ENCODE data around the gene AUP1.
A peak's percentile ranks its signal among the peaks of the same experiment; 100 is the strongest.

Gene AUP1

GRCh38 chr2:74511104-74511989, 18.2 kb downstream of the AUP1 start:
- no peak for DNase-seq

- no peak for DNase-seq
Observed at GRCh38 chr2:74510272-74510671, 19.2 kb downstream of the AUP1 start.

DNA sequence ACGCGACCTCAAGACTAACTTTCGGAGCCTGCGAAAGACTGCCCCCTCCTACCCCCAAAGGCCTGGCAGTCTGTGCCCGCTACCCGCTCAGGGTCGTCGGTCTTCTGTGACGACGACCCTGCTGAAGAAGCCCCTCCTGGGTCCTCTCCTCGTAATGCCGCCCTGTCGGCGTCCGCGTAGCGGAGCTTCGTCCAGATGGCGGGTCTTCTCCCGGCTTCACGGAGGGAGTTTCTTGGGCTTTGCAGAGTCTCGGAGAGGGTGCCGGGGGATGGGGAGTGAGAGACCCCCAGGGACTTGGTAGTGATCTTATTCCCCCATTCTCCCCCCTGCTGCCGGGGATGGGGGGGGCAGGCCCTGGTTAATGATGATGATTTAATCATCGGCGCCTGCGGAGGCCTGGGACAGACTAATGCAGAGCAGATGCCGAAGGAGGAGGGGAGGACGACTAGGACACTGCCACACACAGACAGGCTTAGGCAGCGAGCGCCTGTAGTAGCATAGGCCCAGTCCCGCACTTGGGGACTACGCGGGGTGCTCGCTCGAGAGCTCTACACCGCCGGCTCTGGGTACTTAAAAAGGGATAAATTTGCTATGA, 21.5 kb downstream of the AUP1 start:
- no peak for DNase-seq

GRCh38 chr2:74507145-74507925, 22.2 kb downstream of the AUP1 start, which contains the start of gene PCGF1:
TSS of gene PCGF1 (minus strand) at chr2:74507695. CDS start at chr2:74507668, 27 bp downstream.
- peak; percentile 99 to 100 for DNase-seq

GRCh38 chr2:74505448-74506246, 23.9 kb downstream of the AUP1 start:
- DNase-seq: no peak

DNA sequence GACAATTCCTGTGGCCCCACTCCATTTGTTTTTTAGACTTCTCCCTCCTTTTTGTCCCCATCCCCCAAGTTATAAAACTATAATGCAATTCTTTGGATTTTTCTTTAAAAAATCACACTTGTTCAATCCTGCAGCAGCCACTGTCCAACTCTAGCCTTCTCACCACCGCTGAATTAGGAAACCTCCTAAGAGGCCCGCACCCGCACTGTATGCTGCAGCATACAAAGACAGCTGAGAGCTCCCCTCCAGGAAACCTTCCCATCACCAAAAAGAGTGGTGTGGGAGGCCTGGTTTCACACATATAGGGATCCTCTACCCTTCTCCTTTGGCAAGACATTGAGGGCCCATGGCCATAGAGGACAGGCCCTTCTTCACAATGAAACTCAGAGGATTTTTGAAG, 24.9 kb downstream of the AUP1 start:
- DNase-seq: no peak

GRCh38 chr2:74503506-74504475, 25.7 kb downstream of the AUP1 start:
- no peak for DNase-seq

DNA sequence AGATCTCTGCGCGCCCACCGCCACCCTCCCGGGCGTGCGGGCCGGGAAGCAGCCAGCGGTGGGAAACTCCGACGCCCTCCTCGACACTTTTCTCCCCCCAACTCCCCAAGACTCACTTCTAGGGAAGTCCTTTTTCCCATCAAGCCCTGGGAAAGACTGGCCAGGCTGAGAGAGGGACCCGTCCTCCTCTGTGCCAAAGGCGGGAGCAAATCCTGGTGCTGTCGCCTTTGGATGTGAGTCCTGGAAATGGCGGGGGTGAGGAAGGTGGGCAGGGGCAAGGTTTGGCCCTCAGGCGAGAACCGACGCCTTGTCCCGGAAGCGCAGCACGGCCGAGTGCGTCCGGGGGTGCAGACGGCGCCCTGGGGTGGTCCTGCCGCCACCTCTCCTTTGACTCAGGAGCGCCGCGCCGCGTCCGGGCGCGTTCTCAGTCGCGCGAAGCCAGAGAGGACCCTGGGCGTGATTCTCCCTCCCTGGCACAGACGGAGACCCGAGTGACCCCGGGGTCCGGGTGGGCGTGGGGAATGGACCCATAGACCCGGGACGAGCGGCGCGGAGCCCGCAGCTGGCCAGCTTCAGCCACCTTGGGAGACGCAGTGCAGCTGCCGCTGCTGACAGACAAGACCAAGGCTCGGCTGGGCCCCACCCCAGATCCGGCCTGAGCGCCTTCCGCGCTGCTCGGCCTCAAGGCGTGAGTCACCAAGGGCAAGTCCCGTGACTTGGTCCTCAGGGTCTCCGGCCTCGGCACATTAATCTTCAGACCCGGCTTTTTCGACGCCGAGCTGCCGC, 26.6 kb downstream of the AUP1 start:
- peak in 1 of 2 donors; percentile 67 for DNase-seq

DNA sequence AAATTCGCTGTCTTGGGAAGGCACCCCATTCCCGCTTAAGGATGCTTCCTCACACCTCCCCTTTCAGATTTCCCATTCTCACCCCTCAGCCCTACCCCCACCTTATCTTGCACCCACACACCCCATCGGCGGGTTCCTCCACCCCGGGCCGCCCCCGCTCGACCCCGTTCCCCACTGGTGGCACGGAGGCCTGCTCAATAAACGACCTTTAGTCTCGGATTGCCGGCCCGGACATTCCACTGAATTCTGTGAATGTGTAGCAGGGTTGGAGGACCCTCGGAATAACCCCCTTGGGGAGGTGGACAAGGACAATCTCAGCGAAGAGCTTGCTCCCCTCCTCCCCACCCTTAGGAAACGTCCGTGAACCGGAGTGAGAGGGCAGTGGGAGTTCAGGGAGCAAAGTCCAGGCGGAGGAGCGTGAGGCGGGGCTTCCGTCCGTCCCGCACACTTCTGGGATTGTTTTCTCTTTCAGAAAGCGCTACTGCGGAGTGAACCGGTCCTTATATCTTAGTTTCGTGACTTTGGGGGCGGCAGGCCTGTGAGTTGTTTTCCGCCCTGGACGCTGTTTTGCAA, 27.3 kb downstream of the AUP1 start:
- DNase-seq: no peak

DNA sequence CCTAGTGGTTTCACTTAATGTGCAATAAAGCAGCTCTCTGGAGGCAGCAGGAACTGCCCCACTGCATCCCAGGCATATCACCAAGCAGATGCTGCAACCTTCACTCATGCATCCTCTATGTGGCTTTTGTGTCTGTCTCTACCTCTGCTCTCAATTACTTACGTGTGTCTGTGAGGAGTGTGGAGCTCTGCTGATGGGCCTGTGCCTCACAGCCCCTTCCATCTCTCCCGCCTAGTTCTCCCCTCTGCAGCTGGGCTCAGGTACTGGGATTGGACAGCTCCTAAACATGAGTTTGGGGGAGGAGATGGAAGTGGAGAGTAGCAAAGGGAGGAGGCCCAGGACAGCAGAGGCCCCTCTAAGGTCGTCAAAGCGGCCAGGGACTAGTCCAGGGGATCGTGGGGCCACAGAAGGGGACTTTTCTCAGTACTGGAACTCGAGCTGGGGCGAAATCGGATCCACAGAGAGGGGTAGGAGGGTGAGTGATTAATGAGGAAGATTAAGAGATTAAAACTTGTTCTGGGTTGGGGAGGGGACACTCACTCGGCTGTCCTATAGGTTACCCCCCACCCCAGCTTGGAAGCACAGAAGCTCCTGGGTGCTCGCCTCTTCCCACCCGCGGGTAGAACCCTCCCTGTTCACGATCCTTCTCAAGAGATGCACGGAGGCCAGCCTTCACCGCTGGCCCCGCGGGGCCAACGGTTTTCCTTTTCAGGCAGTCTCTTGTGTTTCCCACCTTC, 28.0 kb downstream of the AUP1 start:
- no peak for DNase-seq

DNA sequence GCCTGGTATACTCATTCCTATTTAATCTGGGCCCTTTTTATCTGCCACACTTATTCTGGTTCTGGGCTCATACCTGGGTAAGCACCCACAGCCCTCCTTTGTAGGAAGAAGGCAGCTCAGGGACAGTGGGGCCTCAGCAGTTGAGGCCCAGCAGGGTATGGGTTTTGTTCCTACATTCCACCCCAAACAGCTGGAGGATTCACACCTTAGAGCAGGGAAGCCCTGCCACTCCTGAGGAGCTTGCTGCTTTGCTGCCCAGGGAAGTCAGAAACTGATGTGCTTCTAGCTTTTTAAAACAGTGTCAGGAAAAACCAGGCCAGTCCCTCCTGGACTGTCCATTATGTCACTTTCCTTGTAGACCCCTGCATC, 28.9 kb downstream of the AUP1 start:
- no peak for DNase-seq

DNA sequence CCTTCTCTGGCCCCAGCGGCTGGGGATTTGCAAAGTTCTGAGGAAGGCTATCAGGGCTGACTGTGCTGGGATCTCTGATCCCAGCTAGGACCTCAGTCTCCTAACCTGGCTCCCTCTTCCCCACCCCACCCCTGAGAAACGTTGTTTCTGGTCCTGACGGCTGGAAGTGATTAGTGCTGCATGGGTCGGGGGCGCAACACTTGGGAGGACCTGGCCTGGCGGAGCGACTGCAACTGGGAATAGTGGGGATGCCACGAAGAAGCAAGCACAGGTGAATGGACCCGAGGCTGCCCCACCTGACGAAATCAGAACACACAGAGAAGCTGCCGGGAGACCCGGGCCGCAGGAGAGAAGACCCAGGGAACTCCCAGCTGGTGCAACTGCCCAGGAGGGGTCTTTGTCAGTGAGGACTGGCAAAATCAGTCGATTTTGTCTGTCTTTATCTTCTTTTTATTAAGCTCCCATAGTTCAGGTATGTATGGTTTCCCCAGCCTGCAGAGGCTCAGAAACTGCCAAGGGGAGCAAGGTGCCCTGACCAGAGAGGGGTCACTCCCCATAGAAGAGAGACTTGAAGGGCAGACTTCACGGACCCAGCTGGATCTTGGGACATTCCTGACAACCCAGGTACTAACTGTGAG, 29.4 kb downstream of the AUP1 start:
- no peak for DNase-seq

- peak in 1 of 2 donors; percentile 63 for DNase-seq
Observed at GRCh38 chr2:74499267-74499939, 30.1 kb downstream of the AUP1 start, which contains the start of gene LBX2. TSS of gene LBX2 (minus strand) at chr2:74499603. CDS start at chr2:74499537, 66 bp downstream.

DNA sequence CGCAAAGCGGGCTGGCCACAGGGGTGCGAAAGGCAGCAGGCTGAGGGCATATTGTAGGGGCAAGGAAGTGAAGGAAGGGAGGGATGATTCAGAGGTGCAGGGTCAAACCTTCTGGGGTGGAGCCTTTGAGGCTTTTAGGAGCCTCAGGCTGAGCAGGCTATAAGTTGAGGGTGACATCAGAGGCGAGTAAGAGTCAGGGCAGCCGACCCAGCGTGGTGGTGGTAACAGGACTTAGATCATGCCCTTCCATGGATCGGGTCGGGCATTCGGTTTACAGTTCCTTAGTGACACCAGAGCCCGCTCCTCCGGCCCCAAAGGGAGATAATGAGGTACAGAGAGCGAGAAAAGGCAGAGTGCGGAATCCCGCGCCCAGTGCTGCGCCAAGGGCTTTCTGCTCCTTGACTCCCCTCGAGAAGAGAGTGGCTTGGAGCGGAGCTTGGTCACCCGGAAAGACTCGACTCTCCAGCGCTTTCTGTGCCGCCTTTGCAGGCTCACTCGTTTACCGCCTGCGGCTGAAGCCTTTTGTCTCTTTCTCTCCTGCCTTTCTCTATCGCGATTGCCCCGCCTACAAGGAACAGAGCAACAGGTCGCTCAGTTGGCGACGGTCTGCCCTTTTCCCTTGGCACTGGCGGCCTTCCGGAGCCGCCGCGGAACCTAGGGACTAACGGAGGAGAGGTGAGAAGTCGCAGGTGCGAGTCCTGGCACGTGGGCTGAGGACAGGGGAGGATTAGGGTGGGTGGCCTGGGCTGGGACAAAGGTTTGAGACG, 30.8 kb downstream of the AUP1 start:
- DNase-seq: peak in 1 of 2 donors; percentile 40

DNA sequence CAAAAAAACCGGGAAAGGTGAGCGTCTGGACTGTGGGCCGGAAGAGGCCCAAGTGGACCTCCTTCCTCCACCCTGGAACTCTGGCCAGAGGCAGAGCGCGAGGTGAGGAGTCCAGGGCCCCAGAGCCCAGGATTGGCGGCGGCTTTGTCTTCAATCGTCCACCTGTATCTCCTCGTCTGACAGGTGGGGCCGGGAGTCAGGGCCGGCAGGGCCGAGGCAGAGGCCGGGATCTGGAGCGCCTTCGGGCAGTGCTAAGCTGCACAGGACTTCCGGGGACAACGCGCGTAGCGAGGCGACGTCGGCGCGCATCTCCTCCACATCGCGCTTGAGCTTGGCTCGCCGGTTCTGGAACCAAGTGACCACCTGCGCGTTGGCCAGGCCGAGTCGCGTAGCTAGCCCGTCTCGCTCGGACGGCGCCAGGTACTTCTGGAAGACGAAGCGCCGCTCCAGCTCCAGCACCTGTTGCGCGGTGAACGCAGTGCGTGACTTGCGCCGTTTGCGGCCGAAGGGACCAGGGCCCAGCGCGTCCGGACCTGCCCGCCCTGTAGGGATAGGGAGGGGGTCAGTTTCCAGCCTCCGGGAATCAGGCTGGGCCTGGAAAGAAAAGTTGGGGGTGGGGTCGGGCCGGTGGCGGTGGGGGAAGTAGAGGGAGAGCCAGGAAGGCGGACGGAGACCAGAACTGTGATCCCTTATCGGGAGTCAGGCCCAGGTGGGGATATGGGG, 31.6 kb downstream of the AUP1 start:
- peak in 1 of 2 donors; percentile 57 for DNase-seq

- DNase-seq: no peak
Observed at GRCh38 chr2:74496997-74497776, 32.3 kb downstream of the AUP1 start.

Data from stimulated activated CD4-positive, alpha-beta T cell treated with anti-CD3 and anti-CD28 coated beads, Interleukin-2, amount 100 ng/mL, for 24 hours (primary cell).